Astrocyte of the spinal cord (primary cell): ENCODE measurements around the gene CSF1R.

ENCODE experiments used
- DNase-seq: peaks from one replicate; pipeline ENCODE4 v3.0.0; 2011; ENCODE audit warnings: low read depth, low spot score
- H3K4me3 ChIP-seq: 2 replicates; pipeline ENCODE4 v1.5.1; 2011; ENCODE audit warnings: low read depth, mild to moderate bottlenecking, low read length, moderate library complexity
- in situ Hi-C: cut with HindIII; loops from 2 replicates; pipeline ENCODE4 v1.10.0; 2017; ENCODE audit warnings: low sequenced_read_pairs
- TF ChIP-seq, protein P1 (sequence below): IDR thresholded peaks from 2 replicates; pipeline ENCODE4 v1.5.1; 2012; ENCODE audit warnings: low read depth, mild to moderate bottlenecking, low read length, inconsistent platforms

Gene CSF1R

GRCh38 chr5:150109921-150110320 lies 23.6 kb upstream of the CSF1R start:
- DNase-seq: no peak
- TF ChIP-seq, protein P1, sequence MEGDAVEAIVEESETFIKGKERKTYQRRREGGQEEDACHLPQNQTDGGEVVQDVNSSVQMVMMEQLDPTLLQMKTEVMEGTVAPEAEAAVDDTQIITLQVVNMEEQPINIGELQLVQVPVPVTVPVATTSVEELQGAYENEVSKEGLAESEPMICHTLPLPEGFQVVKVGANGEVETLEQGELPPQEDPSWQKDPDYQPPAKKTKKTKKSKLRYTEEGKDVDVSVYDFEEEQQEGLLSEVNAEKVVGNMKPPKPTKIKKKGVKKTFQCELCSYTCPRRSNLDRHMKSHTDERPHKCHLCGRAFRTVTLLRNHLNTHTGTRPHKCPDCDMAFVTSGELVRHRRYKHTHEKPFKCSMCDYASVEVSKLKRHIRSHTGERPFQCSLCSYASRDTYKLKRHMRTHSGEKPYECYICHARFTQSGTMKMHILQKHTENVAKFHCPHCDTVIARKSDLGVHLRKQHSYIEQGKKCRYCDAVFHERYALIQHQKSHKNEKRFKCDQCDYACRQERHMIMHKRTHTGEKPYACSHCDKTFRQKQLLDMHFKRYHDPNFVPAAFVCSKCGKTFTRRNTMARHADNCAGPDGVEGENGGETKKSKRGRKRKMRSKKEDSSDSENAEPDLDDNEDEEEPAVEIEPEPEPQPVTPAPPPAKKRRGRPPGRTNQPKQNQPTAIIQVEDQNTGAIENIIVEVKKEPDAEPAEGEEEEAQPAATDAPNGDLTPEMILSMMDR: no peak
- no peak overlapping the region for H3K4me3 ChIP-seq
- in situ Hi-C loops: no loop called here

DNA sequence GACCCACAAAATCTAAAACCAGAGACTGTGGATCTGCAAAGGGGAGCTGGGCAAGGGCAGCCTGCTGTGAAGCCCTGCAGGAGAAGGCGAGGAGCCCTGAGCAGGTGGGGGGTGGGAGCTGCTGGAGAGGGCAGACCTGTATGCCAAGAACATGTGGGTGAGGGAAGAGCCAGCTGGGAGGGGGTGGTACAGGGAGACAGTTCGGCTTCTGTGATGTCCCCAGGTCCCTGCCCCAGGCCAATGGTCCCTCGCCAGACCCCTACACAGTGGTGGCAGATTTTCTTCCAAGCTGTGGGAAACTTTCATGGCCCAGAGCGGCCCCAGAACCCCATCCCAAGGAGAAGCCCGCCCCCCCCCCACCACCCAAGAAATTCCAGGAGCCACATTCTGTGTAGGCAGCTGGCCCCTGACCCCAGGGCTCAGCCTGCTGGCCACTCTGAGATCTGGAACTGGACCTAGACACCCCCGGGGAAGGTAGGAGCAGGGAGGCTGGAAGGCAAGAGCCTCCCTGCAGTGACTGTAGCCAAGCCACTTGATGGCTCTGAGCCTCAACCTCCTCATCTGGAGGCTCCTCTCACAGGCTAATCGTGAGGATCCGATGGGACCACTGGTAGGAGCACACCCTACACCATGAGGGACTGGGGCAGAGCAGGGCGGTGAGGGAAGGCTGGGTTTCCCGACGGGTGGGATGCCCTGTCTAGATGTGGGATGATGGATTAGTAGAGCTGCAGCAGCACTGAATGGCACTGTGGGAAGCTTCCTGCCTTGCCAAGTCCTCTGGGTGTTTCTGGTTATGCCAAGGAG lies 22.6 kb upstream of the CSF1R start:
- TF ChIP-seq, protein P1: no peak
- in situ Hi-C loops: no loop called here

GRCh38 chr5:150107909-150108447 lies 21.6 kb upstream of the CSF1R start:
- in situ Hi-C loops: no loop called here
- DNase-seq: no peak
- no peak overlapping the region for H3K4me3 ChIP-seq
- TF ChIP-seq, protein P1: no peak

More for the DNA sequence above, 22.6 kb upstream of the CSF1R start:
- DNase-seq: no peak
- H3K4me3 ChIP-seq: no peak overlapping the region

DNA sequence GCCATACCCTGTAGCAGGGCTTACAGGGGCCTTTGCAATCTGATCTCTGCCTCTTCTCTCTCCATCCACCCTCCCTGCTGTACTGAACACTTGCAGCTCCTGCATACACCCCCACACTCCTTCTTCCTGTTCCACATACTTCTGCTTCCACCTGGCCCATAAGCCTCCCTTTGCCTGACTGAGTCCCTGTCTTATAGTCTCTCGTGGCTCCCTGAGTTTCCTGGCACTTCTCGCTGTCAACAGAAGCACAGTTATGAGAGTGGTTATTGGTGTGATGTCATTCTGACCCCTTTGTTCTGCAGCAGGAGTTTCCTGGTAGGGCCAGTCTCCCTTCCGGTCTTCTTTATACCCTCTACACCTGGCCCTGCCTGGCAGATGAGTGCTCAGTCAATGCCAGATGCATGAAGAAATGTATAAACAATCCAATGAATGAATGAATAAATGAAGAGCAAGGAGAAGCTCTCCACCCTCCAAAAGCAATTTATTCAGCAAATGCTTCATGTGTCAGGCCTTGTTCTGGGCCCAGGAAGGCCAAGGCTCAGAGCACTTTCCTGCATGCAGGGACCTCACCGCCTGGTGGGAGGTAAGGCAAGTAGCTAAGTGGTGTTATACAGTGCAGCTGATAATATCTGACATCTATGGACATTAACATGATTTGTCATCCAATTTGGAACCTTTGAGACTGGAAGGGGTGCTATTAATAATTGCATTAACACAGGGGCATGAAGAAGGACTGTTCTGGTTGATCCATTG lies 20.5 kb upstream of the CSF1R start:
- TF ChIP-seq, protein P1: no peak
- in situ Hi-C loops: no loop called here
- H3K4me3 ChIP-seq: no peak overlapping the region
- no peak for DNase-seq

DNA sequence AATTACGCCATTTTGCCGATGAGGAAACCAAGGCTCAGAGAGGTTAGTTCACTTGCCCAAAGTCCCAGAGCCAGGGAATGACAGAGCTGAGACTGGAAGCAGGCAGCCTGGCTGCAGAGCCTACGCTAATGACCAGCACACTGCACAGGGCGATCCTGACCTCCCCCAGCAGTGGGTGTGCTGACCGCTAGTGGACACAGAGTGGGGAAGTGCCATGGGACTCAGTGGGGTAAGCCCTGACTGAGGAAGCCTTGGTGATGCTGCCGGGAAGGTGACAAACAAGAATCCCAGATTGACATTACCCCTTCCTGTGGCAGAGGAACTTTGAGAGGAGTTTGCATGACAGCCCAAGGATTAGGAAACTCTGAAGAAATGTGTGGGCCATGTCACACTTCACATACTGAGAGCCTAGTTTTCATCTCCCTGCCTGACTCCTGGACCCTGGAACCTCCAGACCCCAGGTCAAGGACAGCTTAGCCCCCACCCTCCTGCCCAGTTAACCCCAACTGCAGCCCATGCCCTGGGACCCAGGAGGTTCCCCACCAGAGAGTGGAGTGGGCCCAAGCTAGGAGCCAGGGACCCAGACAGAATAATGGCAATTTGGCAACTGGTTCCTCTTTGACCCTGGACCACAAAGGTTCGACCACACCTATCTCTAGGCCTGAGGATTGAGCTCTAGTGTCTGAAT lies 19.7 kb upstream of the CSF1R start:
- in situ Hi-C loops: no loop called here
- TF ChIP-seq, protein P1: no peak
- DNase-seq: no peak
- H3K4me3 ChIP-seq: no peak overlapping the region

DNA sequence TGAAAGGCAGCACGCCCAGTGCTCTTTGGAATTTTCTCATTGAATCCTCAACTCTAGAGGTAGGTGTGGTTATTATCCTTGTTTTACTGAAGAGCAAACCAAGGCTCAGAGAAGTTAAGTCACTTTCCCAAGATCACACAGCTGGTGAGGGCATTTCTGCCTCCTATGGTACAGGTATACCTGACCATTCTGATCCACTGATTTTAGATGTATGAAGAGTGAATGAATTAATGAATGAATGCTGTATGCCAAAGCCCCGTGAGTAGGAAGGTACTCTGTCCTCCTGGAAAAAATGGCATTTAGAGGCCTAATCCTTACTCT lies 18.2 kb upstream of the CSF1R start:
- TF ChIP-seq, protein P1: no peak
- H3K4me3 ChIP-seq: no peak overlapping the region
- in situ Hi-C loops: no loop called here
- DNase-seq: no peak
